GM18867 (cell line): ENCODE measurements around the gene ZCCHC7.
"Not testable (repeated sequence)": the region's sequence is repeated elsewhere in the genome, so short reads cannot be mapped to it uniquely, and the experiment has no call there.

Experiments used
- ATAC-seq: cut with Tn5 transposase; IDR thresholded peaks from one replicate; pipeline ENCODE4 v1.9.1; 2021; ENCODE audit warnings: mild to moderate bottlenecking, moderate library complexity; ENCODE audit not compliant: unreplicated experiment

ZCCHC7 gene

GRCh38 chr9:37119907-37120842 lies at the start of gene ZCCHC7:
ZCCHC7 (plus strand) TSS chr9:37120574.
- ATAC-seq: peak; percentile 93

- not testable (repeated sequence) for ATAC-seq
These were observed 45.6 kb upstream of the ZCCHC7 start for GRCh38 chr9:37074790-37075189.

GRCh38 chr9:37079370-37080164 lies 40.8 kb upstream of the ZCCHC7 start:
- ATAC-seq: peak; percentile 90

GRCh38 chr9:37080165-37080628 lies 40.2 kb upstream of the ZCCHC7 start:
- peak; percentile 27 for ATAC-seq

GRCh38 chr9:37081507-37081906 lies 38.9 kb upstream of the ZCCHC7 start:
- not testable (repeated sequence) for ATAC-seq

GRCh38 chr9:37082214-37082765 lies 38.1 kb upstream of the ZCCHC7 start:
- no peak for ATAC-seq

- ATAC-seq: no peak
These were observed 36.7 kb upstream of the ZCCHC7 start for GRCh38 chr9:37083654-37084053.

GRCh38 chr9:37085233-37085632 lies 35.1 kb upstream of the ZCCHC7 start:
- no peak for ATAC-seq

GRCh38 chr9:37092714-37093295 lies 27.6 kb upstream of the ZCCHC7 start:
- ATAC-seq: not testable (repeated sequence)

- ATAC-seq: no peak
These were observed 25.6 kb upstream of the ZCCHC7 start for GRCh38 chr9:37094751-37095150.

GRCh38 chr9:37096628-37097027 lies 23.7 kb upstream of the ZCCHC7 start:
- no peak for ATAC-seq

GRCh38 chr9:37097294-37097693 lies 23.1 kb upstream of the ZCCHC7 start:
- no peak for ATAC-seq

GRCh38 chr9:37100327-37100726 lies 20.0 kb upstream of the ZCCHC7 start:
- no peak for ATAC-seq

GRCh38 chr9:37100741-37101140 lies 19.6 kb upstream of the ZCCHC7 start:
- peak; percentile 73 for ATAC-seq

- no peak for ATAC-seq
These were observed 17.9 kb upstream of the ZCCHC7 start for GRCh38 chr9:37102486-37102885.

GRCh38 chr9:37104183-37104889 lies 16.0 kb upstream of the ZCCHC7 start:
- no peak for ATAC-seq

- ATAC-seq: no peak
These were observed 15.1 kb upstream of the ZCCHC7 start for GRCh38 chr9:37105234-37105633.

GRCh38 chr9:37107701-37108100 lies 12.7 kb upstream of the ZCCHC7 start:
- no peak for ATAC-seq

GRCh38 chr9:37114442-37114841 lies 5.9 kb upstream of the ZCCHC7 start:
- ATAC-seq: not testable (repeated sequence)

- ATAC-seq: no peak
These were observed 2.4 kb upstream of the ZCCHC7 start for GRCh38 chr9:37117956-37118355.
